ENCODE data around the gene CDHR2.
"Not testable (repeated sequence)": the region's sequence is repeated elsewhere in the genome, so short reads cannot be mapped to it uniquely, and the experiment has no call there.

CDHR2 gene

DNA sequence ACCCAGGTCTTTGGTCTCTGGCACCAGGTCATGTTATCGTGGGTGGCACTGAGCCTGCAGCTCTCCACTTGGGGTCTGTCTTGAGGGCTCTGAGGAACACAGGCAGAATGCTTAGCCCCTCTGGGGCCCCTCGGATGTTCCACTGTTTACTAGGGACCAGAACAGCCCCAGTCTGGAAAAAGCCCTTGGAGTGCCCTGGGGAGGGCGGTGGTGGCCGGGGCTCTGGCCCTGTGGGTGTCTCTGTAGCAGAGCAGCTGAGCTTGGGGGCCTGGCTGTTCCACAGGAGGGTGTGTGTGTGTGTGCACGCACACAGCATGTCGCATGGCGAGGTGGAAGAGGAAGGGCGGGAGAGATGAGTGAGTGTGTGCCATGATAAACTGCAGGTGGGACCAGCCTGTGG lies 45.4 kb downstream of the CDHR2 start:
- H3K27ac ChIP-seq, result no peak overlapping the region
- TF ChIP-seq, protein P1, sequence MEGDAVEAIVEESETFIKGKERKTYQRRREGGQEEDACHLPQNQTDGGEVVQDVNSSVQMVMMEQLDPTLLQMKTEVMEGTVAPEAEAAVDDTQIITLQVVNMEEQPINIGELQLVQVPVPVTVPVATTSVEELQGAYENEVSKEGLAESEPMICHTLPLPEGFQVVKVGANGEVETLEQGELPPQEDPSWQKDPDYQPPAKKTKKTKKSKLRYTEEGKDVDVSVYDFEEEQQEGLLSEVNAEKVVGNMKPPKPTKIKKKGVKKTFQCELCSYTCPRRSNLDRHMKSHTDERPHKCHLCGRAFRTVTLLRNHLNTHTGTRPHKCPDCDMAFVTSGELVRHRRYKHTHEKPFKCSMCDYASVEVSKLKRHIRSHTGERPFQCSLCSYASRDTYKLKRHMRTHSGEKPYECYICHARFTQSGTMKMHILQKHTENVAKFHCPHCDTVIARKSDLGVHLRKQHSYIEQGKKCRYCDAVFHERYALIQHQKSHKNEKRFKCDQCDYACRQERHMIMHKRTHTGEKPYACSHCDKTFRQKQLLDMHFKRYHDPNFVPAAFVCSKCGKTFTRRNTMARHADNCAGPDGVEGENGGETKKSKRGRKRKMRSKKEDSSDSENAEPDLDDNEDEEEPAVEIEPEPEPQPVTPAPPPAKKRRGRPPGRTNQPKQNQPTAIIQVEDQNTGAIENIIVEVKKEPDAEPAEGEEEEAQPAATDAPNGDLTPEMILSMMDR (conservative IDR thresholded peaks at IDR 0.05), result no peak

DNA sequence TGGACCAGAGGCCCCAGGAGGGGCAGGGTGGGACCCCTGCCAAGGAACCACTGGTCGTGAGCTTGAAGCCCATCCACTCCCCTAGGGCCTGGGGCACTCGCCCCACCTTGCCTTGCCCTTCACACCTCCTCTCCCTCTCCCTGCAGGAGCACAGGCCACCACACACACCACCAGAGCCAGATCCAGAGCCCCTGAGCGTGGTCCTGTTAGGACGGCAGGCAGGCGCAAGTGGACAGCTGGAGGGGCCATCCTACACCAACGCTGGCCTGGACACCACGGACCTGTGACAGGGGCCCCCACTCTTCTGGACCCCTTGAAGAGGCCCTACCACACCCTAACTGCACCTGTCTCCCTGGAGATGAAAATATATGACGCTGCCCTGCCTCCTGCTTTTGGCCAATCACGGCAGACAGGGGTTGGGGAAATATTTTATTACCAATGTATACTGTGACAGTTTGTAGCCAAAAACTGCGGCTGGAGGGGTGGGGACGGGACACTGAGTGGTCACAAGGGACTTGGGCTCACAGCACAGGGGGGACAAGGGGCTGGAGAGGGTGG lies 46.3 kb downstream of the CDHR2 start:
- H3K27ac ChIP-seq, result no peak overlapping the region
- TF ChIP-seq, protein P1 (conservative IDR thresholded peaks at IDR 0.05), result no peak

DNA sequence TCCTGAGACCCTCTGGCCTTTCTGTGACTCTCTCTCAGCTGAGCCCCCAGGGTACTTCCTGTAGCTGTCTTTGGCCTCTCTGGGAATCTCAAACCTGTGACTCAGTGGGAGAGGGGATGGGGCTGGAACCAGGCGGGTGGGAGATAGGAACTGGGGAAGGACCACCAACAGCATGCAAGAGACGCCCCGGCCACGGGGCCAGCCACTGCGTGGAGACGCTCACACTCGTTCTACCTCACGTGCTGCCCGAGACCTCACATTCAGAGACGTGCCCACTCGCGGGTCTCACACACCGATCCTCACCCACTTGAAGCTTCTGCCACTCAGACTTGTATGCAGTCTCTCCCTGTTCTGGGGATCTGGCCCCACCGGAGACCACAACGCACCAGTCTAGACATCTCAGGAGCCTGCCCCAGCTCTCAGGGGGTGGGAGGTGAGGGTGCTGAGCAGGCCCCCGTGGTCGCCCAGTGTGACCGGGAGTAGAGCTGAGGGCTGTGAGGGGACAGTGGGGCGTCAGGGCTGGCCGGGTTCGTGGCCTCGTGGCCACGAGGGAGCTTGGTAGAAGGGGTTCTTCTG lies 47.0 kb downstream of the CDHR2 start:
- TF ChIP-seq, protein P1 (conservative IDR thresholded peaks at IDR 0.05), result no peak
- no peak overlapping the region for H3K27ac ChIP-seq

DNA sequence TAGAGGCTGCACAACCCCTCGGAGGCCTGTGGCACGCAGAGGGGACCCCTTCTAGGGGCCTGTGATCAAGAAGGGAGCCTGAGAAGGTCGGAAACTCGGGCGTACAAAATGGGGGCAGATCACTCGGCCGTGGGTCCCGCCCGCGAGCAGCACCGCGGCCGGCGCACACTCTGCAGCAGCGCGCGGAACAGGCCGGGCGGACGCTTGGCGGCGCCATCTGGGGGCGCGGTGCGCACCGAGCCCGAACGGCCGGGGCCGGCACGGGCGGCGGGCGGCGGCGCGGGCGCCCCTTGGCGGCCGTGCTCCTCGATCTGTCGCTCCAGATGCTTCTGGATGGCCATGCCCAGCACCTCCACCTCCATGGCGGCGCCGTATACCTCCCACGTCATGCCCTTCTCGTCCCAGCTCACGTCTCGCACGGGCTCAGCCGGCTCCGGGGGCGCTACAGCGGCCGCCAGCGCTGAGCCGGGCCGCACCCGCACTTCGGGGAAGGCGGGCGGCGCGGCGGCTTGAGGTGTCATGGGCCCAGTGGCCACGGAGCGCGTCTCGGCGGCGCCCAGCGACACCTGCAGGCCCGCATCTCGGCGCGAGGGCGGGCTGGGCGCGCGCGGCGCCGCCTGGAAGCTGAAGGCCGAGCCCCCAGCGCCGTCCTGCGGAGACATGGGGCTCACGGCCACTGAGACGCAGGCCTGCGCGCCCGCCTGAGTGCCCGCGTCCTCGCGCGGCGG lies 47.7 kb downstream of the CDHR2 start:
- TF ChIP-seq, protein P1 (conservative IDR thresholded peaks at IDR 0.05), result no peak

DNA sequence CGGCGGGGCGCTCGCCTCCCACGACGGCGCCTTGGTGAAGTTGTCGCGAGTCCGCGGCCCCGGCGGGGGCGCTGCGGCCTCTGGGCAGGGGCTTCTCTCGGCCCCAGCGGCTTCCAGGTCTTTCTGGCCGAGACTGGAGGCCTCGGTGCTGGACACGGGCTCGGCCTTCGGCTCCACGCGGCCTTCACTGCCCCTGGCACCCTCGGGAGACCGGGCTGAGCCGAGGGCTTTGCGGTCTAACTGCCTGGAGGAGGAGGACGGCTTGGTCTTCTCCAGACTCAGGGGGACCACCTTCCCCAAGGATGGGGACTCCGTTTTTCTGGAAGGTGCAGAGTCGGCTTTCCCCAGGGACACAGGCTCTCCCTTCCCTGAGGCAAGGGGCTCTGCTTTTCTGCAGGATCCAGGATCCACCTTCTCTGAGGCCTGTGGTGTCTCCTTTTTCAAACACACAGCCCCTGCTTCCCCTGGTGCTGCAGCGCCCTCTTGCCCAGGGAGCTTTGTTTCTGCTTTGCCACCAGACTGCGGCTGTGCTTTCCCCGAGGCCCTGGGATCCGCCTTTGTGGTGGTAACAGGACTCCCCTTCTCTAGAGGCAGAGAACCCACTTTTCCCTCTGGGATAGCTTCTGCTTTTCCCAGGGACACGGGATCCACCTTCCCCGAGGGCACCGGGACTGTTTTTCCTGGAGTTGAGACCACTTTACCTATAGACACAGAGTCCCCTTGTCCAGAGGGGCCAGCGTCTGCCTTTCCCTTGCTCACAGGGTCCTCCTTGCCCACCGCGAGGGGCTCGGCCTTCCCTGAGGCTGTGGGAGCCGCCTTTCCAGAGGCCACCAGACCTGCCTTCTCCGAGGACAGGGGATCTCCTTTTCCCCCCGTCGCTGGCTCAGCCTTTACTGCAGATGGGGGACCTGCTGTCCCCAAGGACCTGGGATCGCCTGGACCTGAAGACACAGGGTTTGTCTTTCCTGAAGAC lies 48.6 kb downstream of the CDHR2 start:
- TF ChIP-seq, protein P1 (conservative IDR thresholded peaks at IDR 0.05), result no peak
- no peak overlapping the region for H3K27ac ChIP-seq

More for the DNA sequence above, 47.7 kb downstream of the CDHR2 start:
- no peak overlapping the region for H3K27ac ChIP-seq

DNA sequence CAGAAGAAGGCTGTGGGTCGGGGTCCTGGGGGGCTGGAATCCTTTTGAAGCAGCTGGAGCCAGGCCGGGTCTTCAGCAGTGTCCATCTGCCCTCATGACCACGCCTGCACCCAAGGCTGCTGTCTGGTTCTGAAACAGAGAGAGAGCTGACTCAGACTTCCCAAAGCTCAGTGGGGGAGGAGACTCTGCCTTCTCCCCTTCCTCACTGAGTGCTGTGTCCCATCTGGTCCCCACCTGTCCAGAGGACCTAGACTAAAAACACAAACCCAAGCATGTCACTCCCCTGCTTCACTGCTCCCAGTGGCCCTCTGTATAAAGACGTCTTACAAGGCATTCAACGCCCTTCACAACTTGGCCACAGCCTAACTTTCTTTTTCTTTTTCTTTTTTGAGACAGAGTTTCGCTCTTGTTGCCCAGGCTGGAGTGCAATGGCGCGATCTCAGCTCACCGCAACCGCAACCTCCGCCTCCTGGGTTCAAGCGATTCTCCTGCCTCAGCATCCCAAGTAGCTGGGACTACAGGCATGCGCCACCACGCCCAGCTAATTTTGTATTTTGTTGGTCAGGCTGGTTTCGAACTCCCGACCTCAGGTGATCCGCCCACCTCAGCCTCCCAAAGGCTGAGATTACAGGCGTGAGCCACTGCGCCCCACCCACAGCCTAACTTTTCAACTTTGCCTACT lies 50.7 kb downstream of the CDHR2 start:
- not testable (repeated sequence) for H3K27ac ChIP-seq

DNA sequence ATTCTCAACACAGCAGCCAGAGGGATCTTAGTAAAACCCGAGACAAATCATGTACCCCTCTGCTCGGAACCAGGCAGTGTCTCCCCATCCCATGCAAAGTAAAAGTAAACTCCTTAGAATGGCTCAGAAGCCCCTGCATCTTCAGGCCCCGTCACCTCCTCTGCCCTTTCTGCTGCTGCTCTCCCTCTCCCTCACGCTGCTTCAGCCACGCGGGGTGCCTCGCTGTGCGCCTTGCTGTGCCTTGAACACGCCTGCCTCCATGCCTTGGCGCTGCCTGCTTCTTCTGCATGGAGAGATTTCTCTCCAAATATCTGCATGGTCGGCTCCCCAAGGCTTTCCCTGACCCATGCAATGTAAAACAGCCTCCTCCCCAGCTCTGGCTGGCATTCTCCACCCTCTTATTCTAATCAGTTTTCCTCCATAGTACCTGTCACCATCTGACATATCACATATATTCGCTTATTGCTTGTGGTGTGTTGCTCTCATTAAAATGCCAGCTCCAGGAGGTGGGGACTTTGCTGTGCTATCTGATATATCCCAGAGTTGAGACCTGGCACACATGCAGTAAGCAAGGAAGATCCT lies 52.9 kb downstream of the CDHR2 start:
- no peak overlapping the region for H3K27ac ChIP-seq
- TF ChIP-seq, protein P1 (conservative IDR thresholded peaks at IDR 0.05), result no peak

Data from VCaP (cell line).